Muscle of arm (tissue), 12 donors: ENCODE measurements around the gene SORCS2. TPM values are rescaled to one million over a fixed set of nuclear protein-coding genes. Genes with fewer than 3 reads are reported as not detected.
"Not testable (repeated sequence)": the region's sequence is repeated elsewhere in the genome, so short reads cannot be mapped to it uniquely, and the experiment has no call there.

Experiments used
- DNase-seq: peaks from one replicate; pipeline ENCODE4 v3.0.0-alpha.2; 2013
- polyA plus RNA-seq, 12 donors: library from polyadenylated mRNA; unstranded; fragments of 120-200 nt; gene quantifications; one replicate each; pipeline ENCODE4 v1.2.1, GENCODE V29; 2013; ENCODE audit not compliant: insufficient read length in 12 of 12

The SORCS2 gene
- polyA plus RNA-seq, 12 donors, result 5.6 to 18.2 (median 8.3) TPM; not detected in 1

DNA sequence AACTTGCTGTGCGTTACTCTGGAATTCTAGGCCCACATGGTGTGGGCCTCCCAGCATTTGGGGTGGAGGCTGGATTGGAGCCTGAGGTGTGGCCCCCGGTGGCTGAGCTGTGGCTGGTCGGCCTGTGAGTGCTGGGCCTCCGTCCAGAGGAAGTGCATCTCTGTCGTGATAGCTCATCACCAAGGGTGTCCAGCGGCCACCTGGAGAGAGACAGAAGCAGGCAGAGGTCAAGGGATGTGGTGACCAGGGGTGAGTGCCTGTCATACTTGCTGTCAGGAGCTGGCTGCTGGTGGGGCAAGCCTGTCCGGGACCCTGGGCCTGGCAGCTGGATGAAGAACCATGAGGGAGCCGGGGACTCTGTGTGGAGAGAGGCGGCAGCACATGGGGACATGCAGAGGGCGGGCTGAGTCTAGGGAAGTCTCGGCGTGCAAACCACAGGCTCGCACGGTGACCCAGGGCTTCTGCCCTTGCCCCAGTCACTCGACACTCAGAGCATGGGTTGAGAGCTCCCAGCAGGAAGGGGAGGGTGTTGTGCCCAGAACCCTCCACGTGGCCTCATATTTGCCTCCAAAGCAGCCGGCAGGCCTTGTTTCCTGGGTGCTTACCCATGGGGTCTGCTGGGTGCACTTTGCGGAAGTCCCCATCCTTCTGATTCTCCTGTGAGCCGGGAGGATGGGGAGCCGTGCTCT is 6.2 kb downstream of the SORCS2 start:
- no peak for DNase-seq

- no peak for DNase-seq
These were observed 6.9 kb downstream of the SORCS2 start for GRCh38 chr4:7199129-7199725.

DNA sequence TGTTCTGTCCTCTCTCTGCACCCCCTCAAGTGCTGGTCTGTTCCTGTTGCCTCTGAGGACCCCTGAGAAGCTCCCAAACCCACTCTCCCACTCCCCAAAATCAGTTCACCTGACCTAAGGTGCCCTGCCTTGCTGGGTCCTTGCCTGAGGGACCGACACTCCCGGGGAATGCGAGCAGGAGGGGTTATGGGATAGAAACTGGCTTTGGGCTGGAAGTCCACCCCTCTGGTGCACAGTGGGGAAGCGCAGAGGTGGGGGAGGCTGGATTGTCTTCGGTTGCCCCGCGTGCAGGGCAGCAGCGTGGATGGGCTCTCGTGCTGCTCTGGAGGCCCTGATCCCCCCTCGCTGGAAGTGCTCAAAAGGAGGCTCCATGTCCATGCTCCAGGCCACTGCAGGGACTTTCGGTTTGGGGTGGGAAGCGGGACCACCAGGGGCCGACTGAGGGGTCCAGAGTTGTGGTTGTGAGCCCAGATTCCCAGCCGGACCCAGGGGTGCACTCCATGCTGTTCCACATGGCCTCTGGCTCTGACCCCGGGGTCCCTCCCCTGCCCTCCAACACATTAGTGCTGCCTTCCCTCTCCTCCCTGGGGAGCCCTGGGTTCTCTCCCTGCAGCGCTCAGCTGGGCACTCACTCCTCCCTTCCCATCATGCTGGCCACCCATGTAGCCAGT is 7.6 kb downstream of the SORCS2 start:
- DNase-seq, result no peak

DNA sequence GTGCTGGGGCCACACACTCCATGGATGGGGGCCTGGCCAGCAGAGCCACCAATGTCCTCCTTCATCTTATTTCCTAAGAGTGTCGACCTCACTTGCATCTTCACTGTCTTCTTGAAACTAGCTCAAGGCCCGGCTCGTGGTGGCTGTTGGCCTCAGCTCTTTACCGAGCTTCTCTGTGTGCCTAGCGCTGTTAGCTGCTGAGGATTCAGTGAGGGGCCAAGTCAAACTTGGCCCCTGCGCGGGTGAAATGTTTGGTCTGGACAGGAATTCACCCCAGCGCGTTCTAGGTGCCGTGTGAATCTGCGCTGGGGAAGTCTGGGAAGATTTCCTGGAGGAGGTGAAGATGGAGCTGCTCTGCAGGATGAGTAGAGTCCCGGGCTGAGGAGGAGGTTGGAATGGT is 8.5 kb downstream of the SORCS2 start:
- no peak for DNase-seq

DNA sequence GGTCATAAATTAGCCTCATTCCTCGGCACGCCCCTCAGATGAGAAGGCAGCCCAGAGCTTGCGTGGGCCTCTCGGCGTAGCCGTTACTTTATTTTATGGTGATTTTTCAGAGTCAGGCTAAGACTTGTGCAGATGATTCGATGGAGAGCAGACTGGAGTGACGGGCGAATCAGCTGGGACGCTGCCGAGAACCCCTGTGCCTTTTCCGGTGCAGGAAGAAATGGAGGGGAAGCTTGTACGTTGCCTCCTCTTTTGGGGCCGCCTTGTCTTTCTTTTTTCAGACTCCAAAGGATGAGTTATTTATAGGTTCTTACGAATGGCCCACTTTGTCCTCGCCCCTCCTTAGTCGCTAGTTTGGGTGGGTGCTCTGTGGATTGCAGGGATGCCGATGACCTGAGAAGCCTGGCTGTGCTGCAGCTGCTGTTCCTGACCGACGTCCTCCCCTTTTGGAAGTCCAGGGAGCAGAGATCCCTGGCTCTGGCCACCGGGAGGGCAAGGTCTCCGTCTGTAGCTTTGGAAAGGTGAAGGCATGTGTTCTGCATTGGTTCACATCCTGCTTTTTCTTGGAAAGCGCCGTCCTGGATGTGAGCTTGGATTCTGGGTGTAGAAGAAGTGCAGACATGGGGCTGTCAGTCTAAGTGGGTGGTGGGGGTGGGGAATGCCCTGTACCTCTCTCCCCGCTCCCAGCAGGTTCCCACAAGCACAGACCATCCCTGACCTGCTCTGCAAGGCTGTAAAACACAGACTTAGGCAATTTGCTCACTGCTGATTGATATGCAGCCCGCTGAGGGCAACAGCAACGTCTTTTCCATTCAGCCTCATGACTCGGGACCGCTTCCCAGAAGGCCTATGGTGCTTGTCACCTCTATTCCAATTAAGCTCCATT is 9.3 kb downstream of the SORCS2 start:
- DNase-seq, result no peak

GRCh38 chr4:7202411-7202810 is 10.1 kb downstream of the SORCS2 start:
- DNase-seq, result no peak

DNA sequence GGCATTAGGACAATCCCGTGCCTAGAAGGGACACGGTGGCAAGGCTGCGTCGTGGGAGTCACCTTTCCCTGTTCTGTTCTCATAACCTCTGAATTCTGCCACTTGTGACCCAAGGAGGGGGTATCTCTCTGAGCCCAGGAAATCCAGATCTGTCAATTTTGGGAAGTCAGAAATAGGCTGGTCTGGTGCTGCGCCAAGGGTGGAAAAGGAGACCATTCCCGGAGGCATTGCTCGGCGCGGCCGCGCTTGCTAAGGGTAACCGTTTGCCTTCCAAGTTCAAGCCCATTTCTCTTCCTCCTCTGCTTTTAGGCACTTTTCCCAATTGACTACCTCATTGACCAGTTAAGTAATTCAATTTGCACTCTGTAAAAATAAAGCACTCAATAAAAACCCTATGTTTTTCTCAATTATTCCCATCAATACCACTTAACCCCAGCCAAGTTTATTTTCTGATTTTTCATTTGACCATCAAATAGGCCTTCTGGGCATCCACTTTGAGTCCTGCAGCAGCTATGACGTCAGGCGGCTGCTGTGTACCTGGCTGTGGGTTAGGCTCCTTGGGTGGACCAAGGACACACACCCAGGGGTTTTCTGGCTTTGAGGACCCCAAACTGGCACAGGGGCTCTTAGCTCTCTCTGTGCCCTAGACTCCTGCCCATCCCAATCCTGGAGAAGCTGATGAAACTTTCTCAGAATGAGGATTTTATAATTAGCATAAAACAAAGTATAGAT is 12.5 kb downstream of the SORCS2 start:
- DNase-seq, result no peak

DNA sequence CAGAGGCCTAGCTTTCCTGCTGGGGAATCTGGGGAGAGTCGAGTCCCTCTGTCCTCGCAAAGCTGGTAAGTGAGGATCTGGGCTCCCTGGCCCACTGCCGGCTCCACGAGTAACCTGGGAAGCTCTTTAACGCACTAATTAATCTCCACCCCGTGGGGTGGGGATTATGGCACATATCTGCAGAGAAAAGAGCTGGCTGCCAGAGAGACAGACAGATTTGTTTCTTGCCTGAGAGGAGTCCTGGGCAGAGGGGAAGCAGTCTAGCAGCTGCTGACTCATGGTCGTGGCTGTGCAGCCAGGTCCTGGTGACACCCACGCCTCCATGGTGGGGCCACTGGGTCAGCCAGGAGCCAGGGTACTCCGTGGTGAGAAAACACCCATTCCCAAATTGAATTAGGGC is 14.0 kb downstream of the SORCS2 start:
- peak; percentile 29 for DNase-seq

GRCh38 chr4:7206911-7207567 is 14.7 kb downstream of the SORCS2 start:
- peak; percentile 89 for DNase-seq

DNA sequence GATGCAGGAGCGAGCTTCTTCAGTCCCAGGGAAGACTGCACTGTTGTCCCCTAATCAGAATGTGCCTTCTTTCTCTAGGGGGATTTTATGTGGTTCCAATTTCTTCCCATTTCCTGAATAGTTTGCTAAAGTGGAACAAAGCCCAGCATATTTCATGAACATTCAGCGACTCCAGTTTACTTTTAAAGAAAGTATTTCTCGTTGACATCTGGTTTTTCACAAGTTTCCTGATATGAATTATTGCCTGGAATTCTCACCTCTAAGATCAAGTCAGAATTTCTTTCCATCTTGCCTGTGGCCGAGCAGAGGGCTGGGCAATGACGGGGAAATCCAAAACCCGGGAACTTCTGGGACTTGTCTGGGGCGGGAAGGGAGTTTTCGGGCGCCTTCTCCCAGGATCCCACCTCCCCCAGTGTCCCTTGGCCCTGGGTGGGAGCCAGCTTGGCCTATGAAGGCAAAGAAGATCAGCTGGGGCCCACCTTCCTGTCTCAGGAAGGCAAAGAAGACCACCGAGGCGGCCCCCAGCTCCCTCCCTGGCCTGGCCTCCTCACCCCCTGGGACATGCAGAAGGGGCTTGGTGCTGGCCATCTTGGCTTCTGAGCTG is 15.4 kb downstream of the SORCS2 start:
- DNase-seq, result peak; percentile 62

GRCh38 chr4:7208509-7209451 is 16.4 kb downstream of the SORCS2 start:
- no peak for DNase-seq

- DNase-seq, result no peak
These were observed 17.4 kb downstream of the SORCS2 start for GRCh38 chr4:7209699-7210098.

- no peak for DNase-seq
These were observed 18.5 kb downstream of the SORCS2 start for GRCh38 chr4:7210824-7211223.

DNA sequence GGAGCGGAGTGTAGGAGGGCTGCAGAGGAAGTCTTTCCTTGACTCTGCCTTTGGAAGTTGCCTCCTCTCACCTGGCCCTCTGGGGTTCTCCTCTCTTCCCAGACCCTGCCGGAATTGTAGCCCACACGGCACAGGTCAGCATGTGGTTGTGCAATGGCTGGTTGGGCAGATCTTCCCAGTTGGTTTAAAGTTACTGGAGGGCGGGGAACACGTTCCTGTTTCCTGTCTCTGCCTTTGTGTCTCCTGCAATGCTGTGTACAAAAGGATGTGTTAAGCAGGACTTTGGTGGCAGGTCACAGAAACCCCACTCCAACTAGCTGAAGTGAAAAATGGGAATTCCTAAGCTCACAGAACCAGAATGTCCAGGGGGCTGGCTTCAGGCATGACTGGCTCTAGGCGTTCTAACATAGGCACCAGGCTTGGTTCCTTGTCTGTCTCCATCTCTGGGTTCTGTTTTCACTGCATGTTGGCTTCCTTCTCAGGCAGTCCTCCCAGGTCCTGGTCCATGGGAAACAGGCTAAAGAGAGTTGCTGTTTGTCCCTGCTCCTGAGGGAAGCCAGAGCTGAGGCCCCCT is 19.9 kb downstream of the SORCS2 start:
- no peak for DNase-seq

- no peak for DNase-seq
These were observed 20.6 kb downstream of the SORCS2 start for GRCh38 chr4:7212921-7213320.

DNA sequence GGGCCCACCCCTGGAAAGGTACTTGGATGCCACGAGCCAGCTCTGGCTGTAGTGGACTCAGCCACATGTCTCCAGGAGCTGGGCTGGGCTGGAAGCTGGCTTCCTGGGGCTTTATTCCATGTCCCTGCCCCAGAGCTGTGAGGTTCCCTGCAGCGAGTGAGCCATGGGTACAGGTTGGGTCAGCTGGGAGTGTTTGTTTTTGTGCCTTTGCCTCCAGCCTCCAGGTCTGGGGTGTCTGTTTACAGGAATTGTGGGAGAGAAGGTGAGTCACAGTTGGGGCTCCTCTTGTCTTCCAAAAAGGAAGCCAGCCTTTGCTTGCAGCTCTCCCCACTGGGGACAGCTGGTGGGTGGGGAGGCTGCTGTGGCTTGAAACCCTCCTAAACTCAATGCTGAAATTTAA is 21.5 kb downstream of the SORCS2 start:
- DNase-seq, result no peak

DNA sequence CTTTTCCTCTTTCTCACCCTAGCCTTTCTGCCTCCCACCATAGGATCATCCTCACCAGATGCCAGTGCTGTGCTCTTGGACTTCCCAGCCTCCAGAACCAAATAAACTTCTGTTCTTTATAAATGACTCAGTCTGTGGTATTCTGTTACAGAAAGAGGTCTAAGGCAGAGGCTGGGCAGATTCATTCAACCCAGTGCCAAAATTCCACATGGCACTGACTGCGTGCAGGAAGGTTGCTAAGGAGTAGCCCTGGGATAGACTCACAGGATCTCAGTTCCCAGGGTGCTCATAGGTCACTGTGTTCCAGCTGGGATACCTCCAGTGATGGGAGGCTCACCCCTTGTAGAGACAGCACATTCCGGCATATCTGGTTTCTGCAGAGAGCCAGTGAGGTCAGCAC is 22.0 kb downstream of the SORCS2 start:
- no peak for DNase-seq

- not testable (repeated sequence) for DNase-seq
These were observed 22.8 kb downstream of the SORCS2 start for GRCh38 chr4:7215187-7215586.

- no peak for DNase-seq
These were observed 24.7 kb downstream of the SORCS2 start for GRCh38 chr4:7217039-7217438.
